Activated CD4-positive, alpha-beta T cell treated with anti-CD3 and anti-CD28 coated beads, Interleukin-2, amount 10 ng/mL, durations not matched to agents 7 days and 5 days (primary cell): ENCODE data around the gene COL15A1. TPM values are rescaled to one million over a fixed set of nuclear protein-coding genes. Genes with fewer than 3 reads are reported as not detected.
A peak's percentile ranks its signal among the peaks of the same experiment; 100 is the strongest.

Source experiments
- CTCF ChIA-PET: fragments of 350-600 bp; sonication (Branson Sonifier 250); formaldehyde crosslinking; loops from one replicate; lab custom pipeline; 2021; ENCODE audit warnings: antibody characterized with exemption; lab: Charles Lee
- POLR2A ChIA-PET: fragments of 350-600 bp; sonication (Branson Sonifier 250); formaldehyde crosslinking; loops from one replicate; lab custom pipeline; 2021; ENCODE audit warnings: antibody characterized with exemption; lab: Charles Lee
- DNase-seq: peaks from one replicate; pipeline ENCODE4 v3.0.0-alpha.2; 2020
- H3K27ac Mint-ChIP-seq: one replicate; pipeline ENCODE4 v1.8.0; 2021; ENCODE audit warnings: mild to moderate bottlenecking, moderate library complexity, mixed read lengths
- H3K27me3 Mint-ChIP-seq: one replicate; pipeline ENCODE4 v1.8.0; 2021; ENCODE audit warnings: mixed read lengths
- H3K36me3 Mint-ChIP-seq: one replicate; pipeline ENCODE4 v1.8.0; 2021; ENCODE audit warnings: low read depth, mixed read lengths
- H3K4me1 Mint-ChIP-seq: one replicate; pipeline ENCODE4 v1.8.0; 2021; ENCODE audit warnings: mixed read lengths
- H3K4me3 Mint-ChIP-seq: one replicate; pipeline ENCODE4 v1.8.0; 2021; ENCODE audit warnings: mild to moderate bottlenecking, moderate library complexity, mixed read lengths
- H3K9me3 Mint-ChIP-seq: one replicate; pipeline ENCODE4 v1.8.0; 2021; ENCODE audit warnings: mixed read lengths
- total RNA-seq, 2 experiments: library from RNA; stranded (reverse); gene quantifications; one replicate each; pipeline ENCODE4 v1.2.3, GENCODE V29; 2021

The COL15A1 gene
- total RNA-seq, 2 experiments from 2014 or later = 0.07 to 0.12 TPM

DNA sequence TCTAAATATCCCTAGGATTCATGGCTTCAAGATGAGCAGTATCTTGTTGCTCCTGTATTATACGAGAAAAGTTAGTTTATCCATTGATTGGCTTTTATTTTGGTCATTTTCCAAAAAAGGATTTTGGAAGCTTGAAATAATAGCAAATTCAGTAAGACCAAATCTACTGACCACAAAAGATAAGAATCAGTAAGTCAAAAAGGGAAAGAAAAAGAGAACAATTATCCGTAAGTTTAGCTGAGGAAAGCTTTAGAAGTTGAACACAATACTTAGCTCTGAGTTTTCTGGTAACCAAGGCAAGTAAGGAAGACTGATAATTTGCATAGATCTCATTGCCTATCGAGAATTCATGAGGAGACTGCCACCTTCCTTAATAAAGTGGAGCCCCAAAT, 170.3 kb downstream of the COL15A1 start:
- Mint-ChIP-seq H3K27me3 (no peaks in the 10 kb centered on the region), H3K4me1 (peaks cover 87% of the 10 kb centered on the region), H3K9me3 (peaks cover 5% of the 10 kb centered on the region), H3K27ac (no peak overlapping the region), H3K36me3 (peaks cover 60% of the 10 kb centered on the region), H3K4me3 (no peak overlapping the region)
- ChIA-PET CTCF (interaction anchor here (0.9 to 2.5 kb wide), 10 partner anchors 9 to 101 kb away, joined by 3 to 10 read pairs (median 4); no protein-coding TSS in a partner anchor), POLR2A (interaction anchor here (1.2 kb wide), 1 partner anchor 20 kb away, joined by 3 read pairs; no protein-coding TSS in a partner anchor)
- DNase-seq = no peak

DNA sequence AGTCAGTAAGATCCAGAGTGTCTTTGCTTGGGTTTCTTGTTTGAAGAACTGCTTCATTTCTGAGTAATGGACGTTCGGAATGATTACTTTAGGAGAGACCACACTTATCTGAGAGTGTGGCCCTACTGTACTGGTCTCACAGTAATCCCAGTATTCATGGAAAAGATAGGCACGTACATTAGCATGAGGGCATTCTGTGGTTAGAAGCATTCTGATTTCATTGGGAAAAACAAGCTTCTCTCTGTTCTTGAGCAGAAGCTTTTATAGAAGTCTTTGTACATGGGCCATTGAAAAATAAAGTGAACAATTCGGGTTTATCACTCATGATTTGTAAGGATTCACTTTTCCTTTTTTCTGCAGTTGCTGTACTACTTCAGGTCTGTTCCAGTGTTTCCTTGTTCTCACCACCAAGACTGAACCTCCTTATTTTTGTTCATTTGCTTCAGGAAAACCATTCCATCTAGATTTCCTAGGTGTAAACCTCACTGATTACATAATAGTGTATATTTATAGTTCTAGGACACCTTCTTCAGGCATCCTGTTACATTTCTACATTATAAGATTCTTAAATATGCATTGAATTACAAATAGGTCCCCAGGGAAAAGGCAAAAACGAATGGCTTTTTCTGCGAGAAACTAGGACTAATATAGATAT, 171.3 kb downstream of the COL15A1 start:
- H3K4me1 Mint-ChIP-seq = peaks cover 87% of the 10 kb centered on the region
- no peak overlapping the region for H3K27ac Mint-ChIP-seq
- ChIA-PET CTCF (interaction anchor here (1.4 to 2.5 kb wide), 3 partner anchors 11 to 102 kb away, joined by 3 to 10 read pairs (median 5); no protein-coding TSS in a partner anchor), POLR2A (no interaction called here)
- peaks cover 56% of the 10 kb centered on the region for H3K36me3 Mint-ChIP-seq
- H3K27me3 Mint-ChIP-seq = no peaks in the 10 kb centered on the region
- peaks cover 3% of the 10 kb centered on the region for H3K9me3 Mint-ChIP-seq
- H3K4me3 Mint-ChIP-seq = no peak overlapping the region
- DNase-seq = no peak

DNA sequence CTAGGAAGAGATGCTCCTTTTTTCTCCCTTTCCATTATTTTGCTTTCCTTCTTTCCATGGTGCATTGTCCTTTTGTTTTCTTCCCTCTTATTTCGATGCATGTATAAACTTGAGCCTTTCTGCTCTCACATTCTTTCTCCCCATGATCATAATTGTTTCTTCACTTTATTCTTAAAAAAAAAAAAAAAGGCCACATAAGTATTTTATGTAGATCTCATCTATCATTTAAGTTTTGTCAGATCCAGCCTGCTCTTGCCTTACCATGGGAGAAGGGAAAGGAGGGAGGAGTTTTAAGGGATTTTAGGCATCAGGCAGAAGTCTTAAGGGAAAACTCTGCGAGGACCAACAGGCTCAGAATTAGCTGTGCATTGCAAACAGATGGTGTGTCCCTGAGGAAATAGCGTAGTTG, 172.3 kb downstream of the COL15A1 start:
- no peak overlapping the region for H3K4me3 Mint-ChIP-seq
- H3K36me3 Mint-ChIP-seq = peaks cover 57% of the 10 kb centered on the region
- CTCF ChIA-PET = interaction anchor here (0.6 kb wide), 1 partner anchor 22 kb away, joined by 3 read pairs; no protein-coding TSS in a partner anchor
- POLR2A ChIA-PET = no interaction called here
- H3K4me1 Mint-ChIP-seq = peaks cover 87% of the 10 kb centered on the region
- no peaks in the 10 kb centered on the region for H3K27me3 Mint-ChIP-seq
- no peak for DNase-seq
- no peak overlapping the region for H3K27ac Mint-ChIP-seq
- peaks cover 3% of the 10 kb centered on the region for H3K9me3 Mint-ChIP-seq

DNA sequence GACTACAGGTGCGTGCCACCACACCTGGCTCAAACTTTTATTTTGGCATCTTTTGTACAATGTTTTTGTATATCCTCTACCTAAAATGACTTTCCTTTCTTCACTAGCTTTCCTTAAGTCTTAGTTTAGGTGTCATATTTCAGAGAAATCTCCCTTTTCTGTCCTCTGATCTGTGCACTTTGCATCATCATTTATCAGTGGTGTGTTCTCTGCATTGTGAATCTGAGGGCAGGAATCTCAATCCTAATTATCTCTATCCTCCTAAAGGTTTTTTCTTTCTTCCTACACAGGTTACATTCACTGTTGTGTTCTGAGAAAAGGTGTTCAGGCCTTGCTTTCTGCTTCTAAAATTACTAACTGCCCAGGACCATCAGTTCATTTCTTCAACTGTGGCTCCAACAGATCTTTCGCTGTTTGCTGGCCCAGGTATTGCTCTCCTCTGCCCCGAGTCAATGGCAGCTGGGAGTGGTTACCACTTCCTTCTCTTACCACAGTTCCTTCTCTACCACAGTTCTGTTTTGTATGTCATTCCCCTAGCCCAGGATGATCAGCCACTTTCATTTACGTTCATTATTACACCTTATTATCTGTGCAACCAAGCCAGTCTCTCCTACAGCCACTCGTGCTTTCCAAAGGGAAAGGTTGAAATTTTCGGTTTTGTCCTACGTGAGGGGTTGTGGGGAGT, 175.2 kb downstream of the COL15A1 start:
- ChIA-PET CTCF (interaction anchor here (1.0 to 1.7 kb wide), 5 partner anchors 11 to 105 kb away, joined by 3 to 5 read pairs (median 4); no protein-coding TSS in a partner anchor), POLR2A (no interaction called here)
- peaks cover 64% of the 10 kb centered on the region for H3K36me3 Mint-ChIP-seq
- peak overlapping the region; percentile 72 for H3K4me3 Mint-ChIP-seq
- peak overlapping the region; percentile 96 for H3K27ac Mint-ChIP-seq
- peaks cover 3% of the 10 kb centered on the region for H3K9me3 Mint-ChIP-seq
- peaks cover 82% of the 10 kb centered on the region for H3K4me1 Mint-ChIP-seq
- peak; percentile 76 for DNase-seq
- no peaks in the 10 kb centered on the region for H3K27me3 Mint-ChIP-seq

DNA sequence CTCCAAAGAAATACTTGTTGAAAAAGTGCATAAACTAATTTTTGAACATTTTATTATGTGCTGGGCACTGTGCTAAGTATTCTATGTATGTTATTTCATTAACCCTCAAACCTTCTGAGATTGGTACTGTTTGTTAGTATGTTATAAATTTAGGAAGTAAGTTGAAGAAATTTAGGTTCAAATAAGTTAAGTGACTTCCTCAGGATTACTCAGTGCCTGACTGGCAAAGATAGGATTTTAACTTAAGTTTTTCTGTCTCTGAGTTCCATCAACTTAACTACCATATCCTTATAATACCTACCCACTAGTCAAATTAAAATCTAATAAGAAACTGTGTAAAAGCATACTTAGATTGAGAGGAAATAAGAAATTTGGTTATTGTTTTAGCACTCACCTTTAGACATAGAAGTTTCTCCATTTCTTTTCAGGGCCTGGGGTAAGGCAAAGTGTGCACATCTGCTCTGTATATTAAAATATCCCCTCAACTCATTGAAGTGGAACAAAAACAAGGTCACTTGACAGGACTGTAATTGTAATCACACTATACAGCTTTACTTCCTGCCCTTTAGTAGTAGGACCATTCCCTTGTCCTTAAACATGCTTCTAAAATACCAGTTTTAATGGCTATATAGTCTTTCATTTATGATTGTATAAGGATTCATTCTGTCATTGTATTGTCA, 176.4 kb downstream of the COL15A1 start:
- H3K4me3 Mint-ChIP-seq = peak overlapping the region; percentile 72
- H3K9me3 Mint-ChIP-seq = peaks cover 6% of the 10 kb centered on the region
- peaks cover 81% of the 10 kb centered on the region for H3K4me1 Mint-ChIP-seq
- no peaks in the 10 kb centered on the region for H3K27me3 Mint-ChIP-seq
- no peak for DNase-seq
- CTCF ChIA-PET = interaction anchor here (1.3 to 1.7 kb wide), 3 partner anchors 12 to 14 kb away, joined by 3 to 5 read pairs (median 5); no protein-coding TSS in a partner anchor
- H3K36me3 Mint-ChIP-seq = peaks cover 61% of the 10 kb centered on the region
- H3K27ac Mint-ChIP-seq = peak overlapping the region; percentile 96
- POLR2A ChIA-PET = no interaction called here

Other genes with a start within 250 kb of the COL15A1 start
- not detected for gene GABBR2, start 235.0 kb upstream of the COL15A1 start, total RNA-seq
- 1 to 10 TPM; 5.6 to 5.9 TPM for gene ANKS6, start 147.4 kb upstream of the COL15A1 start, total RNA-seq
- 10 to 100 TPM in 1 of 2 experiments, 1 to 10 TPM in 1; 9.7 to 10.1 TPM for gene GALNT12, start 136.2 kb upstream of the COL15A1 start, total RNA-seq
- gene TGFBR1, start 161.2 kb downstream of the COL15A1 start, total RNA-seq = 10 to 100 TPM; 60.7 to 71.2 TPM